Kidney (tissue), 14 donors: ENCODE results near the gene DDX47. TPM values are rescaled to one million over a fixed set of nuclear protein-coding genes. Genes with fewer than 3 reads are reported as not detected.

Experiments used
- DNase-seq, 5 donors: peaks; one replicate each; pipeline ENCODE4 v3.0.0-alpha.2; 2013 to 2020
- FAIRE-seq: peaks from 2 replicates; lab custom pipeline; 2012; peaks lifted over from hg19 to GRCh38; lab: Jason Lieb, UNC
- H3K27ac ChIP-seq, 2 donors: one replicate each; pipeline ENCODE4 v1.7.0; 2013; ENCODE audit warnings: low read depth in 2 of 2, low read length in 2 of 2, inconsistent platforms in 1 of 2
- H3K27me3 ChIP-seq: one replicate; pipeline ENCODE4 v1.7.1; 2013; ENCODE audit warnings: low read length, inconsistent platforms; ENCODE audit not compliant: control insufficient read depth, insufficient read depth
- H3K36me3 ChIP-seq, 3 donors: one replicate each; pipeline versions ENCODE4 v1.7.0 to v1.7.1; 2013; ENCODE audit warnings: low read length in 3 of 3, control low read depth in 1 of 3, inconsistent platforms in 1 of 3; ENCODE audit not compliant: insufficient read depth in 3 of 3, control insufficient read depth in 2 of 3
- H3K4me1 ChIP-seq, 3 donors: one replicate each; pipeline versions ENCODE4 v1.7.0 to v1.7.1; 2013; ENCODE audit warnings: low read length in 3 of 3, inconsistent platforms in 1 of 3, low read depth in 1 of 3; ENCODE audit not compliant: control insufficient read depth in 2 of 3, insufficient read depth in 2 of 3
- H3K4me3 ChIP-seq, 3 donors: one replicate each; pipeline versions ENCODE4 v1.7.0 to v1.8.1; 2013; ENCODE audit warnings: low read length in 3 of 3, control low read depth in 1 of 3, inconsistent platforms in 1 of 3
- H3K9ac ChIP-seq, 3 donors: one replicate each; pipeline versions ENCODE4 v1.7.0 to v1.7.1; 2013; ENCODE audit warnings: low read length in 3 of 3, control low read depth in 1 of 3, inconsistent platforms in 1 of 3
- H3K9me3 ChIP-seq, 3 donors: one replicate each; pipeline versions ENCODE4 v1.7.0 to v1.7.1; 2013; ENCODE audit warnings: low read length in 3 of 3, control low read depth in 1 of 3, inconsistent platforms in 1 of 3; ENCODE audit not compliant: control insufficient read depth in 2 of 3, insufficient read depth in 1 of 3
- intact Hi-C: fragments of 100-400 bp; cut with DNase I; formaldehyde crosslinking; loops from one replicate; pipeline ENCODE4 v1.11.1; 2022
- polyA plus RNA-seq: library from polyadenylated mRNA; stranded (reverse); fragments of 350-450 nt; fragmentation: Illumina TruSeq; extraction: RNeasy Lipid Tissue Mini Kit (QIAGEN cat#74804); gene quantifications from one replicate; pipeline ENCODE4 v1.2.3, GENCODE V29; 2014; ENCODE audit warnings: low read depth, low replicate concordance; ENCODE audit not compliant: insufficient read depth
- total RNA-seq: library from RNA; stranded (reverse); fragmentation: NEBNext Ultra II Directional; extraction: Animal tissue kit (Norgen Biotek cat#: 25700); gene quantifications from one replicate; pipeline ENCODE4 v1.2.1, GENCODE V29; 2021
- TF ChIP-seq, protein P1 (sequence below): IDR thresholded peaks from 3 replicates; pipeline ENCODE4 v1.5.1; 2012; ENCODE audit warnings: mild to moderate bottlenecking, moderate library complexity, borderline replicate concordance; ENCODE audit not compliant: insufficient read depth; ENCODE audit errors: extremely low read depth
- donor health status: control.
- donor health status: control.
- donor health status: control.
- donor health status: control.
- donor health status: control.
- donor health status: DM: yes; HTN: yes; CAD: no.
- donor health status: Normal renal cell carcinoma (clear cell type).

The DDX47 gene
- total and polyA plus RNA-seq, 2 donors from 2014 or later, result 35.1 to 50.9 TPM

DNA sequence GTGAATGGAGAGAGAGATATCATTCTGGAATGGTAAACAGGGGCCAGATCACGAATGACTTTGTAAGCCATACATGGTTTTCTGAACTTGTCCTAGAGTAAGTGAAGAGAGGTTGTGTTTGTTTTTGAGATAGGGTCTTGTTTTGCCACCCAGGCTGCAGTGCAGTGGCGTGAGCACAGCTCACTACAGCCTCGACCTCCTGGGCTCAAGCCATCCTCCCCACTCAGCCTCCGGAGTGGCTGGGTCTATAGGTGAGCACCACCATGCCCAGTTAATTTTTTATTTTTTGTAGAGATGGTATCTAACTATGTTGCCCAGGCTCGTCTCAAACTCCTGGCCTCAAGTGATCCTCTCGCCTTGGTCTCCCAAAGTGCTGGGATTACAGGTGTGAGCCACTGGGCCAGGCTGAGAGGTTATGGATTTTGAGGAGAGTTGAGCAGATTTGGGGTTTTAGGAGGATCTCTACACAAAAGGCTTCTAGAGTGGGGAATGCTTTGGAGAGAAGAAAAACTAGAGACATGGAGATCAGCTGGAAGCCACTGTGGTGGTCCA lies 58.5 kb downstream of the DDX47 start:
- TF ChIP-seq, protein P1, sequence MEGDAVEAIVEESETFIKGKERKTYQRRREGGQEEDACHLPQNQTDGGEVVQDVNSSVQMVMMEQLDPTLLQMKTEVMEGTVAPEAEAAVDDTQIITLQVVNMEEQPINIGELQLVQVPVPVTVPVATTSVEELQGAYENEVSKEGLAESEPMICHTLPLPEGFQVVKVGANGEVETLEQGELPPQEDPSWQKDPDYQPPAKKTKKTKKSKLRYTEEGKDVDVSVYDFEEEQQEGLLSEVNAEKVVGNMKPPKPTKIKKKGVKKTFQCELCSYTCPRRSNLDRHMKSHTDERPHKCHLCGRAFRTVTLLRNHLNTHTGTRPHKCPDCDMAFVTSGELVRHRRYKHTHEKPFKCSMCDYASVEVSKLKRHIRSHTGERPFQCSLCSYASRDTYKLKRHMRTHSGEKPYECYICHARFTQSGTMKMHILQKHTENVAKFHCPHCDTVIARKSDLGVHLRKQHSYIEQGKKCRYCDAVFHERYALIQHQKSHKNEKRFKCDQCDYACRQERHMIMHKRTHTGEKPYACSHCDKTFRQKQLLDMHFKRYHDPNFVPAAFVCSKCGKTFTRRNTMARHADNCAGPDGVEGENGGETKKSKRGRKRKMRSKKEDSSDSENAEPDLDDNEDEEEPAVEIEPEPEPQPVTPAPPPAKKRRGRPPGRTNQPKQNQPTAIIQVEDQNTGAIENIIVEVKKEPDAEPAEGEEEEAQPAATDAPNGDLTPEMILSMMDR, result no peak
- FAIRE-seq (no peak), DNase-seq (no peak)
- Histone ChIP-seq H3K9me3 (no peaks in the 10 kb centered on the region), H3K36me3 (no peaks in the 10 kb centered on the region), H3K27me3 (no peaks in the 10 kb centered on the region), H3K9ac (no peak overlapping the region), H3K4me3 (no peak overlapping the region), H3K4me1 (peaks cover 0 to 5% (median 0%) of the 10 kb centered on the region in 3 donors), H3K27ac (no peak overlapping the region)
- intact Hi-C loops, result no loop called here

DNA sequence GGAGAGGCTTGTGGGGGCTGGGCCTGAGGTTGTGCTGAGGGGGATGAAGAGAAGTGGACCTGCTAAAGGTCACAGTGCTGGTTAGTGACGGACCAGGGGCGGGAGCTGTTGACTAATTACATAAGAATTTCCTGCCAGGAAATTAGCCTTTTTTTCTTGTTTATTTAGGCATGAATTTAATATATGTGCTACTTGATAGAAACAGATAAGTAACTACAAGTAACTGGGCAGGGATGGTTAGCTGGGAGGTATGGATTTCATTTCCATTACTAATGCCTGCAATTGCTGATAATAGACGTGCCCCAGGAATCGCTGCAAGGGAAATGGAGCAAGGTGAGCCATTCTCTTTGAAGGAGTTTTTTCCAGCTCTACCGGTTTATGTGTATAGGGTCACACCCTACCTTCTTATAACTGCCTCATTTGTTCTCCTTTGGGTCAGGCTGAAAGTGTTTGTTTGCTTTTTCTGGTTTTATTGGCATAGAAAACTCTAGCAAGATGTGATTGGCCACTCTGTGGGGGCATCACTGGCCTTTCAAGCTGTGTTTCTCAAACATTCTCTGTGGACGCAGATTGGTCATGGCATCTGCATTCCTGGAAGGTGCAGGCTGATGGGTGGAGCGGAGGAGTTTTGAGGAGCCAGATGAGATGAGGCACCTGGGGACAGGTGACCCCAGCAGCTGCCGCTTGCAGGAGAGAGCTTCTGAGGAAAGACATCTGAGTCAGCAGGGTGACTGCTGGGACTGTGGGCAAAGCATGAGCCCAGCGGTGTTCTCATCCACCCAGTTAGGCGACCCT lies 59.2 kb downstream of the DDX47 start:
- Histone ChIP-seq H3K9ac (no peak overlapping the region), H3K4me3 (no peak overlapping the region), H3K27ac (no peak overlapping the region), H3K27me3 (no peaks in the 10 kb centered on the region), H3K9me3 (no peaks in the 10 kb centered on the region), H3K36me3 (no peaks in the 10 kb centered on the region), H3K4me1 (peaks cover 0 to 7% (median 0%) of the 10 kb centered on the region in 3 donors)
- TF ChIP-seq, protein P1, result no peak
- no peak for FAIRE-seq
- peak in 3 of 5 donors; percentile 39 to 71 (median 69) for DNase-seq
- intact Hi-C loops, result no loop called here

DNA sequence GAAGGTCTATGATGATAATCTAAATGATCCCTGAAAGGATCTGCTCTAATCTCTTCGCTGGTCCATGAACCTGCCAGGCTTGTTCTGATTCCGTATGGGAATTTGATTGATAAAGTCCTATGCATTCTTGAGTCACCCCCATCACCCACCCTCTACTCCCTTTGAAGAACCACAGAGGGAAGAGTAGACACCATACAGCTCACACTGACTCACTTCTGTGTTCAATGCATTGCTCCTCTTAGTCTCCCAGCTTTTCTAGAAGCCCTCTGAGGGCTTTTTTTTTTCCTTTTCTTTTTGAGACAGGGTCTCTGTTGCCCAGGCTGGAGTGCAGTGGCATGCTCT lies 59.8 kb downstream of the DDX47 start:
- Histone ChIP-seq H3K9me3 (no peaks in the 10 kb centered on the region), H3K4me3 (no peak overlapping the region), H3K9ac (no peak overlapping the region), H3K36me3 (no peaks in the 10 kb centered on the region), H3K4me1 (peaks cover 0 to 7% (median 0%) of the 10 kb centered on the region in 3 donors), H3K27ac (no peak overlapping the region), H3K27me3 (no peaks in the 10 kb centered on the region)
- no peak for DNase-seq
- FAIRE-seq, result no peak
- TF ChIP-seq, protein P1, result no peak
- intact Hi-C loops, result no loop called here
